HL-60 (cell line): Measurements from ENCODE around the gene TOMM34.

ENCODE experiments used
- CTCF ChIP-seq: IDR thresholded peaks from one replicate; pipeline ENCODE4 v1.5.1; 2011; ENCODE audit warnings: low read length, control low read depth, inconsistent platforms; ENCODE audit not compliant: insufficient read depth
- GABPA ChIP-seq: IDR thresholded peaks from 2 replicates; pipeline ENCODE4 v1.6.1; 2012; ENCODE audit warnings: low read depth
- POLR2AphosphoS5 ChIP-seq: IDR thresholded peaks from 2 replicates; pipeline ENCODE4 v1.6.1; 2012; ENCODE audit warnings: low read depth
- SPI1 ChIP-seq: IDR thresholded peaks from 2 replicates; pipeline ENCODE4 v1.6.1; 2012; ENCODE audit warnings: low read depth, mild to moderate bottlenecking, borderline replicate concordance

DNA sequence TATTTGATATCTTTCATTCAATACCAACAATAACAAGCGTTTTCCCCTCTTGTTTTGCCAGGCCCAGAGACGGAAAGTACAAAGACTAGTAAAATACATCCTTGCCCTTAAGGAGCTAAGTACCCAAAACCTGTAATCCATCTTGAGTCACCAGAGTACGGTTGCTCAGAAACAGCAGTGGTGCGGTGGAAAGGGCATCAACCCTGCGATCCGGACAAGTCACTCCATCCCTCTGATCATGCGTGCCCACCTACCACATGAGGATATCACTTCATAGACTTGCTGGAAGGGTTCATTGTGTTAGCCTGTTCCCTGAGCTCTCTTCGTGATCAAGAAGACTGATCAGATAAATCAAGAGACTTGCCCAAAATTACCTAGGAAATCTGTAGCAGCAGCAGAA, 1.9 kb downstream of the TOMM34 start:
- TF ChIP-seq CTCF, result no peak
- TF ChIP-seq SPI1, result no peak
- TF ChIP-seq POLR2AphosphoS5, result no peak
- no peak for TF ChIP-seq GABPA
